Gastroesophageal sphincter (tissue), 4 donors: ENCODE data around the gene RAI1. TPM values are rescaled to one million over a fixed set of nuclear protein-coding genes. Genes with fewer than 3 reads are reported as not detected.
"Not testable (repeated sequence)": the region's sequence is repeated elsewhere in the genome, so short reads cannot be mapped to it uniquely, and the experiment has no call there.

ENCODE experiments used
- ATAC-seq: fragments of 150-250 bp; one replicate; pipeline ENCODE4 v1.9.1; 2016; ENCODE audit warnings: mild to moderate bottlenecking, moderate library complexity
- H3K27ac ChIP-seq, 4 donors: fragments of 200-600 bp; sonication (generic) in 3 of 4; 1 replicate in 3 of 4; 2 replicates in 1 of 4; pipeline ENCODE4 v1.5.1; 2016 to 2019
- H3K27me3 ChIP-seq: fragments of 200-600 bp; sonication (generic); one replicate; pipeline ENCODE4 v1.5.1; 2019
- H3K36me3 ChIP-seq, 2 donors: fragments of 200-600 bp; sonication (generic); one replicate each; pipeline ENCODE4 v1.5.1; 2019; ENCODE audit warnings: control low read depth in 1 of 2
- H3K4me1 ChIP-seq, 3 donors: fragments of 200-600 bp; sonication (generic); 1 replicate in 2 of 3; 2 replicates in 1 of 3; pipeline ENCODE4 v1.5.1; 2016 to 2019; ENCODE audit warnings: control low read depth in 2 of 3
- H3K4me3 ChIP-seq, 2 donors: fragments of 200-600 bp; sonication (generic); one replicate each; pipeline ENCODE4 v1.5.1; 2019; ENCODE audit warnings: mild to moderate bottlenecking in 1 of 2, moderate library complexity in 1 of 2
- H3K9me3 ChIP-seq, 3 donors: fragments of 200-600 bp; sonication (generic); one replicate each; pipeline ENCODE4 v1.5.1; 2017 to 2019; ENCODE audit warnings: control low read depth in 2 of 3
- CTCF ChIP-seq, 4 experiments: fragments of 200-600 bp in 2 of 4; fragments of 450-650 bp in 2 of 4; sonication (generic) in 1 of 4; IDR thresholded peaks; one replicate each; pipeline ENCODE4 v1.5.1; 2017 to 2019; ENCODE audit warnings: antibody characterized with exemption in 4 of 4, mild to moderate bottlenecking in 2 of 4, moderate library complexity in 2 of 4
- EP300 ChIP-seq: sonication (generic); formaldehyde crosslinking; IDR thresholded peaks from one replicate; pipeline ENCODE4 v1.6.1; 2017; ENCODE audit warnings: antibody characterized with exemption, mild to moderate bottlenecking
- POLR2A ChIP-seq, 2 donors: fragments of 450-650 bp; IDR thresholded peaks; one replicate each; pipeline ENCODE4 v1.6.1; 2017; ENCODE audit warnings: antibody characterized with exemption in 2 of 2, mild to moderate bottlenecking in 2 of 2, moderate library complexity in 1 of 2
- POLR2AphosphoS5 ChIP-seq: sonication (generic); formaldehyde crosslinking; IDR thresholded peaks from one replicate; pipeline ENCODE4 v1.6.1; 2017; ENCODE audit warnings: antibody characterized with exemption
- WGBS, 2 donors: methylation state at CpG; one replicate each; pipeline ENCODE4 v1.1.5; 2018; ENCODE audit warnings: low coverage in 1 of 2; 5-methylcytosine and 5-hydroxymethylcytosine counted together
- total RNA-seq, 4 donors: library from RNA; depleted of rRNA; stranded (reverse); fragments of >200 nt; gene quantifications; one replicate each; pipeline ENCODE4 v1.1.0, GENCODE V29; 2016

The RAI1 gene
- total RNA-seq, 4 donors from 2014 or later, result 15.9 to 39.7 (median 28.3) TPM

- Histone ChIP-seq H3K9me3 (no peaks in the 10 kb centered on the region), H3K4me3 (no peak overlapping the region), H3K27ac (peak overlapping the region in 1 of 4 donors; percentile 97), H3K4me1 (peaks cover 0 to 75% (median 55%) of the 10 kb centered on the region in 3 donors), H3K36me3 (no peaks in the 10 kb centered on the region), H3K27me3 (no peaks in the 10 kb centered on the region)
- no peak for TF ChIP-seq CTCF (IDR thresholded peaks at IDR 0.05)
- TF ChIP-seq EP300, result no peak
- no peak for TF ChIP-seq POLR2AphosphoS5
- TF ChIP-seq POLR2A (IDR thresholded peaks at IDR 0.05), result no peak
- WGBS, 2 donors, result 81 to 93% methylated on average over 3 to 4 of the region's 4 CpGs
- ATAC-seq, result no peak
Observed at GRCh38 chr17:17689312-17689711, 8.1 kb downstream of the RAI1 start.

- peaks cover 0 to 71% (median 53%) of the 10 kb centered on the region in 3 donors for H3K4me1 ChIP-seq
- ATAC-seq, result not testable (repeated sequence)
- WGBS, 2 donors, result 0 to 60% methylated on average over 1 to 5 of the region's 7 CpGs
Observed at GRCh38 chr17:17690233-17690632, 9.0 kb downstream of the RAI1 start.

GRCh38 chr17:17691468-17692263 lies 10.4 kb downstream of the RAI1 start:
- Histone ChIP-seq H3K27me3 (no peaks in the 10 kb centered on the region), H3K27ac (peak overlapping the region in 3 of 4 donors; percentile 90 to 98 (median 97)), H3K9me3 (no peaks in the 10 kb centered on the region), H3K36me3 (no peaks in the 10 kb centered on the region), H3K4me3 (no peak overlapping the region), H3K4me1 (peaks cover 0 to 71% (median 50%) of the 10 kb centered on the region in 3 donors)
- WGBS, 2 donors, result 38 to 45% methylated on average over 6 to 8 of the region's 8 CpGs
- no peak for ATAC-seq
- no peak for TF ChIP-seq EP300
- no peak for TF ChIP-seq POLR2A (IDR thresholded peaks at IDR 0.05)

More at GRCh38 chr17:17690233-17690632, 9.0 kb downstream of the RAI1 start:
- H3K27ac ChIP-seq, result peak overlapping the region in 2 of 4 donors; percentile 90 to 97
- not testable (repeated sequence) for H3K36me3 ChIP-seq, H3K9me3 ChIP-seq, H3K27me3 ChIP-seq, H3K4me3 ChIP-seq

GRCh38 chr17:17692353-17693252 lies 11.3 kb downstream of the RAI1 start:
- peaks cover 0 to 72% (median 53%) of the 10 kb centered on the region in 3 donors for H3K4me1 ChIP-seq
- TF ChIP-seq POLR2AphosphoS5 (no peak), EP300 (no peak), POLR2A (IDR thresholded peaks at IDR 0.05) (no peak), CTCF (IDR thresholded peaks at IDR 0.05) (no peak)
- H3K4me3 ChIP-seq, result no peak overlapping the region
- H3K9me3 ChIP-seq, result no peaks in the 10 kb centered on the region
- H3K27ac ChIP-seq, result peak overlapping the region in 3 of 4 donors; percentile 90 to 98 (median 97)
- no peak for ATAC-seq
- no peaks in the 10 kb centered on the region for H3K36me3 ChIP-seq
- no peaks in the 10 kb centered on the region for H3K27me3 ChIP-seq
- 76 to 80% methylated on average over 2 to 3 of the region's 9 CpGs for WGBS, 2 donors

- H3K27me3 ChIP-seq, result no peaks in the 10 kb centered on the region
- peaks cover 0 to 81% (median 57%) of the 10 kb centered on the region in 3 donors for H3K4me1 ChIP-seq
- H3K27ac ChIP-seq, result peak overlapping the region; percentile 85 to 98 (median 94)
- WGBS, 2 donors, result 23 to 47% methylated on average over 3 to 5 of the region's 23 CpGs
- TF ChIP-seq CTCF (IDR thresholded peaks at IDR 0.05) (no peak), POLR2A (IDR thresholded peaks at IDR 0.05) (no peak), EP300 (no peak), POLR2AphosphoS5 (no peak)
- ATAC-seq, result peak; percentile 10
- peak overlapping the region in 1 of 2 donors; percentile 72 for H3K4me3 ChIP-seq
- H3K9me3 ChIP-seq, result no peaks in the 10 kb centered on the region
- no peaks in the 10 kb centered on the region for H3K36me3 ChIP-seq
Observed at GRCh38 chr17:17693253-17694168, 12.3 kb downstream of the RAI1 start.
